Suprapubic skin (tissue), 4 donors: Measurements from ENCODE around the gene ADAMTS10. TPM values are rescaled to one million over a fixed set of nuclear protein-coding genes. Genes with fewer than 3 reads are reported as not detected.

Experiments
- DNase-seq, 2 donors: peaks; one replicate each; pipeline ENCODE4 v3.0.0-alpha.2; 2019; ENCODE audit warnings: low spot score in 2 of 2
- H3K27ac ChIP-seq: fragments of 200-600 bp; sonication (generic); one replicate; pipeline ENCODE4 v1.5.1; 2019
- H3K27me3 ChIP-seq: fragments of 200-600 bp; sonication (generic); one replicate; pipeline ENCODE4 v1.5.1; 2019
- H3K36me3 ChIP-seq: fragments of 200-600 bp; sonication (generic); one replicate; pipeline ENCODE4 v1.5.1; 2019
- H3K4me1 ChIP-seq: fragments of 200-600 bp; sonication (generic); one replicate; pipeline ENCODE4 v1.5.1; 2019
- H3K4me3 ChIP-seq: fragments of 200-600 bp; sonication (generic); one replicate; pipeline ENCODE4 v1.5.1; 2019; ENCODE audit warnings: mild to moderate bottlenecking
- H3K9me3 ChIP-seq: fragments of 200-600 bp; sonication (generic); one replicate; pipeline ENCODE4 v1.5.1; 2019
- EP300 ChIP-seq: sonication (generic); formaldehyde crosslinking; IDR thresholded peaks from one replicate; pipeline ENCODE4 v1.6.1; 2017; ENCODE audit warnings: antibody characterized with exemption
- POLR2A ChIP-seq, 2 donors: fragments of 450-650 bp; IDR thresholded peaks; one replicate each; pipeline ENCODE4 v1.6.1; 2017; ENCODE audit warnings: antibody characterized with exemption in 2 of 2, mild to moderate bottlenecking in 2 of 2, moderate library complexity in 2 of 2
- POLR2AphosphoS5 ChIP-seq, 3 donors: sonication (generic); formaldehyde crosslinking; IDR thresholded peaks; one replicate each; pipeline ENCODE4 v1.6.1; 2017; ENCODE audit warnings: antibody characterized with exemption in 3 of 3
- WGBS: methylation state at CpG from one replicate; pipeline ENCODE4 v1.1.5; 2018; 5-methylcytosine and 5-hydroxymethylcytosine counted together
- total RNA-seq, 4 donors: library from RNA; depleted of rRNA; stranded (reverse); fragments of >200 nt; gene quantifications; one replicate each; pipeline ENCODE4 v1.1.0, GENCODE V29; 2016
- TF ChIP-seq, protein P1 (sequence below), 2 donors: fragments of 200-600 bp in 1 of 2; fragments of 450-650 bp in 1 of 2; sonication (generic) in 1 of 2; IDR thresholded peaks; one replicate each; pipeline ENCODE4 v1.5.1; 2016 to 2019; ENCODE audit warnings: antibody characterized with exemption in 2 of 2, mild to moderate bottlenecking in 1 of 2, moderate library complexity in 1 of 2

ADAMTS10 gene
- total RNA-seq, 4 donors from 2014 or later, result 1.8 to 39.6 (median 6.2) TPM

DNA sequence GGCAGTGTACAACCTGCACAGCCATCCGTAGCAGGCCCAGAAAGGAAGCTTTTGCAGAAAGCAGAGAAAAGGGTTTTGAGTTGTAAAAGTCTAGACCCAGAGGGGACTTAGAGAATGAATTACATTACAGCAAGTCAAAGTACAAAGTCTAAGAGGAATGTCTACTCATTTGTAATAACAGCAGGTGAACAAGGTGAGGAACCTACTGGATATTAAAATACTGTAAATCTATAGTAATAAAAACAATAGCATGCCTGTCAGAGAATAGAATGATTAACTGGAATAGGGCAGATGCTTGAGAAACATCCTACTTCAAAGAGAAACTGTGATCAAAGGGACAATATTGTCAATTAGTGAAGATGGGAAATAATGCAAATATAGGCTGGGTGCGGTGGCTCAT lies 78.3 kb downstream of the ADAMTS10 start:
- no peaks in the 10 kb centered on the region for H3K9me3 ChIP-seq
- H3K4me1 ChIP-seq, result peaks cover 4% of the 10 kb centered on the region
- TF ChIP-seq, protein P1, sequence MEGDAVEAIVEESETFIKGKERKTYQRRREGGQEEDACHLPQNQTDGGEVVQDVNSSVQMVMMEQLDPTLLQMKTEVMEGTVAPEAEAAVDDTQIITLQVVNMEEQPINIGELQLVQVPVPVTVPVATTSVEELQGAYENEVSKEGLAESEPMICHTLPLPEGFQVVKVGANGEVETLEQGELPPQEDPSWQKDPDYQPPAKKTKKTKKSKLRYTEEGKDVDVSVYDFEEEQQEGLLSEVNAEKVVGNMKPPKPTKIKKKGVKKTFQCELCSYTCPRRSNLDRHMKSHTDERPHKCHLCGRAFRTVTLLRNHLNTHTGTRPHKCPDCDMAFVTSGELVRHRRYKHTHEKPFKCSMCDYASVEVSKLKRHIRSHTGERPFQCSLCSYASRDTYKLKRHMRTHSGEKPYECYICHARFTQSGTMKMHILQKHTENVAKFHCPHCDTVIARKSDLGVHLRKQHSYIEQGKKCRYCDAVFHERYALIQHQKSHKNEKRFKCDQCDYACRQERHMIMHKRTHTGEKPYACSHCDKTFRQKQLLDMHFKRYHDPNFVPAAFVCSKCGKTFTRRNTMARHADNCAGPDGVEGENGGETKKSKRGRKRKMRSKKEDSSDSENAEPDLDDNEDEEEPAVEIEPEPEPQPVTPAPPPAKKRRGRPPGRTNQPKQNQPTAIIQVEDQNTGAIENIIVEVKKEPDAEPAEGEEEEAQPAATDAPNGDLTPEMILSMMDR (IDR thresholded peaks at IDR 0.05), result no peak
- TF ChIP-seq EP300 (no peak), POLR2AphosphoS5 (IDR thresholded peaks at IDR 0.05) (no peak), POLR2A (IDR thresholded peaks at IDR 0.05) (no peak)
- WGBS, result 66% methylated on average over 2 of the region's 2 CpGs
- H3K4me3 ChIP-seq, result no peak overlapping the region
- DNase-seq, result no peak
- H3K36me3 ChIP-seq, result peaks cover 10% of the 10 kb centered on the region
- H3K27me3 ChIP-seq, result no peaks in the 10 kb centered on the region
- no peak overlapping the region for H3K27ac ChIP-seq

DNA sequence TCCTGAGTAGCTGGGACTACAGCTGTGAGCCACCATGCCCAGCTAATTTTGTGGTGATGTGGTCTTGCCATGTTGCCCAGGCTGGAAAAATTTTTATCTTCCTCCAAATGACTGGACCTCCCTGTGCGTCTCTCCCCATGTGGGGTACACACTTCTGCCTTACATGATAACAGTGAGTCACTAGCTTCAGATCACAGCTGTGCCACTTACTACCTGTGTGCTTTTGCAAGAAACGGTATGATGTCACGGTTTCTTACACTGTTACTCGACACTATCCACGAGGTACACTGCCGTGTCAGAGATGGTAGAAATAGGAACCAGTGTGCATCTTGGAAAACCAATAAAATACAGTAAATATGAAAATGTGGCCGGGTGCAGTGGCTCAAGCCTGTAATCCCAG lies 79.0 kb downstream of the ADAMTS10 start:
- TF ChIP-seq, protein P1 (IDR thresholded peaks at IDR 0.05), result no peak
- TF ChIP-seq EP300 (no peak), POLR2AphosphoS5 (IDR thresholded peaks at IDR 0.05) (no peak), POLR2A (IDR thresholded peaks at IDR 0.05) (no peak)
- no peaks in the 10 kb centered on the region for H3K27me3 ChIP-seq
- H3K4me3 ChIP-seq, result no peak overlapping the region
- 92% methylated on average over 7 of the region's 7 CpGs for WGBS
- H3K27ac ChIP-seq, result no peak overlapping the region
- no peak for DNase-seq
- H3K9me3 ChIP-seq, result no peaks in the 10 kb centered on the region
- peaks cover 10% of the 10 kb centered on the region for H3K36me3 ChIP-seq
- peaks cover 11% of the 10 kb centered on the region for H3K4me1 ChIP-seq

Other genes with a start within 250 kb of the ADAMTS10 start
- gene ANGPTL4, start 246.6 kb downstream of the ADAMTS10 start, total RNA-seq, result 10 to 100 TPM; 15.3 to 56.4 (median 19.1) TPM
- 100 to 1,000 TPM in 1 of 4 donors, 10 to 100 TPM in 3; 44.8 to 104 (median 57.8) TPM for gene RAB11B, start 220.4 kb downstream of the ADAMTS10 start, total RNA-seq
- 10 to 100 TPM; 47.4 to 99.0 (median 90.8) TPM for gene MARCHF2, start 197.4 kb downstream of the ADAMTS10 start, total RNA-seq
- 100 to 1,000 TPM in 3 of 4 donors, 10 to 100 TPM in 1; 85.5 to 128 (median 121) TPM for gene HNRNPM, start 165.7 kb downstream of the ADAMTS10 start, total RNA-seq
- 1 to 10 TPM in 1 of 4 donors, under 1 TPM in 2, not detected in 1; 0.25 to 2.3 (median 0.34) TPM for gene PRAM1, start 108.1 kb downstream of the ADAMTS10 start, total RNA-seq
- 10 to 100 TPM; 10.4 to 43.7 (median 18.0) TPM for gene ZNF414, start 96.5 kb downstream of the ADAMTS10 start, total RNA-seq
- 10 to 100 TPM in 1 of 4 donors, 1 to 10 TPM in 3; 3.2 to 14.6 (median 3.3) TPM for gene MYO1F, start 33.3 kb downstream of the ADAMTS10 start, total RNA-seq
- not detected for gene NFILZ, start 19.9 kb upstream of the ADAMTS10 start, total RNA-seq
- gene ACTL9, start 88.1 kb upstream of the ADAMTS10 start, total RNA-seq, result not detected
- 1 to 10 TPM in 1 of 4 donors, not detected in 3; 2.7 TPM for gene OR2Z1, start 110.9 kb upstream of the ADAMTS10 start, total RNA-seq
- 10 to 100 TPM; 27.2 to 66.8 (median 36.6) TPM for gene ZNF558, start 221.6 kb upstream of the ADAMTS10 start, total RNA-seq
- gene MBD3L1, start 221.7 kb upstream of the ADAMTS10 start, total RNA-seq, result not detected